Endothelial cell of umbilical vein (primary cell): ENCODE results near the gene TLCD2.

Experiments used
- CTCF ChIP-seq, 2 donors: IDR thresholded peaks; 1 replicate in 1 of 2; 2 replicates in 1 of 2; pipeline ENCODE4 v1.5.1; 2011; ENCODE audit warnings: low read length in 2 of 2, mild to moderate bottlenecking in 2 of 2, moderate library complexity in 2 of 2, control low read depth in 1 of 2, inconsistent platforms in 1 of 2, low read depth in 1 of 2; ENCODE audit not compliant: insufficient read depth in 1 of 2; ENCODE audit errors: extremely low read depth in 1 of 2
- EZH2 ChIP-seq: IDR thresholded peaks from 2 replicates; pipeline ENCODE4 v1.6.1; 2012; ENCODE audit warnings: borderline replicate concordance, low read depth, mild to moderate bottlenecking, moderate library complexity, low read length, inconsistent platforms; ENCODE audit not compliant: severe bottlenecking
- POLR2A ChIP-seq: IDR thresholded peaks from 2 replicates; pipeline ENCODE4 v1.6.1; 2012; ENCODE audit warnings: low read depth, mild to moderate bottlenecking, control low read depth, low read length
- POLR2AphosphoS5 ChIP-seq: IDR thresholded peaks from 2 replicates; pipeline ENCODE4 v1.6.1; 2012; ENCODE audit warnings: low read depth, mild to moderate bottlenecking, control low read depth, low read length, moderate library complexity; ENCODE audit not compliant: insufficient read depth
- TF ChIP-seq, protein P1 (sequence below): IDR thresholded peaks from 2 replicates; pipeline ENCODE4 v1.6.1; 2011; ENCODE audit not compliant: insufficient read depth, insufficient read length

- TF ChIP-seq CTCF (IDR thresholded peaks at IDR 0.05; ENCODE audit: extremely low read depth in 1 of 2, insufficient read depth in 1 of 2, low read depth in 1 of 2, low read length in 2 of 2) (no peak), POLR2A (no peak), POLR2AphosphoS5 (no peak), EZH2 (no peak)
- TF ChIP-seq, protein P1, sequence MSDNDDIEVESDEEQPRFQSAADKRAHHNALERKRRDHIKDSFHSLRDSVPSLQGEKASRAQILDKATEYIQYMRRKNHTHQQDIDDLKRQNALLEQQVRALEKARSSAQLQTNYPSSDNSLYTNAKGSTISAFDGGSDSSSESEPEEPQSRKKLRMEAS, result no peak
Measured at GRCh38 chr17:1661045-1661444, 49.1 kb downstream of the TLCD2 start.
